ENCODE results near the gene PRPF18. TPM values are rescaled to one million over a fixed set of nuclear protein-coding genes. Genes with fewer than 3 reads are reported as not detected.
A peak's percentile ranks its signal among the peaks of the same experiment; 100 is the strongest.

Gene PRPF18
- total and polyA plus RNA-seq, 8 donors: 6.2 to 12.0 (median 9.3) TPM

- Histone ChIP-seq H3K4me1 (no peaks in the 10 kb centered on the region), H3K4me3 (no peak overlapping the region), H3K36me3 (peaks cover 8 to 14% (median 9%) of the 10 kb centered on the region in 3 donors), H3K27me3 (no peaks in the 10 kb centered on the region), H3K9me3 (no peaks in the 10 kb centered on the region), H3K27ac (no peak overlapping the region)
- FAIRE-seq: peak; percentile 39
- 58 to 59% methylated on average over 5 of the region's 5 CpGs for WGBS, 2 donors
- no peak for TF ChIP-seq CTCF (IDR thresholded peaks at IDR 0.05)
- DNase-seq: no peak
- intact Hi-C loops (cut with DNase I): no loop called here
- peak in 3 of 4 donors; percentile 47 to 58 (median 49) for ATAC-seq
Measured at GRCh38 chr10:13613519-13613918, 26.8 kb downstream of the PRPF18 start.

- Histone ChIP-seq H3K4me1 (no peaks in the 10 kb centered on the region), H3K4me3 (no peak overlapping the region), H3K36me3 (peaks cover 8 to 9% (median 8%) of the 10 kb centered on the region in 3 donors), H3K9me3 (no peaks in the 10 kb centered on the region), H3K27me3 (no peaks in the 10 kb centered on the region), H3K27ac (no peak overlapping the region)
- intact Hi-C loops (cut with DNase I): no loop called here
- TF ChIP-seq CTCF (IDR thresholded peaks at IDR 0.05): no peak
- ATAC-seq: peak in 3 of 4 donors; percentile 22 to 45 (median 29)
- 76 to 81% methylated on average over 8 of the region's 8 CpGs for WGBS, 2 donors
- no peak for FAIRE-seq
- no peak for DNase-seq
Measured at GRCh38 chr10:13614530-13615332, 28.0 kb downstream of the PRPF18 start.

GRCh38 chr10:13615650-13616300 lies 29.0 kb downstream of the PRPF18 start:
- H3K4me3 ChIP-seq: no peak overlapping the region
- no peaks in the 10 kb centered on the region for H3K9me3 ChIP-seq
- no peak for ATAC-seq
- H3K27me3 ChIP-seq: no peaks in the 10 kb centered on the region
- no peak for FAIRE-seq
- intact Hi-C loops (cut with DNase I): no loop called here
- no peak for TF ChIP-seq CTCF (IDR thresholded peaks at IDR 0.05)
- 62 to 64% methylated on average over 7 of the region's 7 CpGs for WGBS, 2 donors
- no peak for DNase-seq
- H3K4me1 ChIP-seq: no peaks in the 10 kb centered on the region
- H3K27ac ChIP-seq: no peak overlapping the region
- H3K36me3 ChIP-seq: peaks cover 0 to 7% (median 5%) of the 10 kb centered on the region in 3 donors

- DNase-seq (no peak), ATAC-seq (no peak), FAIRE-seq (peak; percentile 20)
- TF ChIP-seq CTCF (IDR thresholded peaks at IDR 0.05): no peak
- Histone ChIP-seq H3K27me3 (no peaks in the 10 kb centered on the region), H3K4me3 (no peak overlapping the region), H3K27ac (no peak overlapping the region), H3K36me3 (peaks cover 0 to 7% (median 7%) of the 10 kb centered on the region in 3 donors), H3K4me1 (no peaks in the 10 kb centered on the region), H3K9me3 (no peaks in the 10 kb centered on the region)
- intact Hi-C loops (cut with DNase I): no loop called here
- 74 to 81% methylated on average over 4 of the region's 4 CpGs for WGBS, 2 donors
Measured at GRCh38 chr10:13617116-13617515, 30.4 kb downstream of the PRPF18 start.

GRCh38 chr10:13621931-13622330 lies 35.2 kb downstream of the PRPF18 start:
- no peak for FAIRE-seq
- 95 to 96% methylated on average over 2 of the region's 2 CpGs for WGBS, 2 donors

More at GRCh38 chr10:13621931-13622330, 35.2 kb downstream of the PRPF18 start:
- intact Hi-C loops (cut with DNase I): no loop called here
- Histone ChIP-seq H3K36me3 (peaks cover 0 to 7% (median 0%) of the 10 kb centered on the region in 3 donors), H3K9me3 (no peaks in the 10 kb centered on the region), H3K4me1 (no peaks in the 10 kb centered on the region), H3K4me3 (no peak overlapping the region), H3K27ac (no peak overlapping the region), H3K27me3 (no peaks in the 10 kb centered on the region)
- ATAC-seq: no peak
- no peak for DNase-seq
- no peak for TF ChIP-seq CTCF (IDR thresholded peaks at IDR 0.05)

Data from pancreas (tissue), 10 donors.